Panc1 (cell line): Measurements from ENCODE around the gene KAZN. TPM values are rescaled to one million over a fixed set of nuclear protein-coding genes. Genes with fewer than 3 reads are reported as not detected.

Source experiments
- ATAC-seq: fragments of 200-7000 bp; cut with Tn5 transposase; 2 replicates; pipeline ENCODE4 v1.9.1; 2020; ENCODE audit warnings: mild to moderate bottlenecking, moderate library complexity
- BruUV-seq: library from RNA; stranded (reverse); fragments of 400-500 nt; replicated peaks from 2 replicates; lab custom pipeline; 2021; lab: Mats Ljungman, UMichigan
- CTCF ChIA-PET: fragments of 300-600 bp; sonication (Branson Sonifier 250); formaldehyde crosslinking; loops from one replicate; lab custom pipeline; 2022; ENCODE audit warnings: antibody characterized with exemption; lab: Charles Lee
- POLR2A ChIA-PET: fragments of 300-600 bp; sonication (Branson Sonifier 250); formaldehyde crosslinking; loops from one replicate; lab custom pipeline; 2022; ENCODE audit warnings: antibody characterized with exemption; lab: Charles Lee
- DNase-seq: peaks from one replicate; pipeline ENCODE4 v3.0.0-alpha.2; 2010; ENCODE audit warnings: low read depth, low spot score
- H3K27ac ChIP-seq: 2 replicates; pipeline ENCODE4 v1.5.1; 2011; ENCODE audit warnings: mild to moderate bottlenecking, low read length, inconsistent platforms
- H3K27me3 ChIP-seq: fragments of 200-500 bp; sonication (Bioruptor generic); 2 replicates; pipeline ENCODE4 v1.6.0; 2014; ENCODE audit warnings: low read length, inconsistent platforms; ENCODE audit not compliant: control insufficient read depth, insufficient read depth
- H3K36me3 ChIP-seq: fragments of 200-500 bp; sonication (Bioruptor generic); 2 replicates; pipeline ENCODE4 v1.5.1; 2014; ENCODE audit warnings: inconsistent platforms, mild to moderate bottlenecking, low read length, moderate library complexity; ENCODE audit not compliant: control insufficient read depth, insufficient read depth
- H3K4me1 ChIP-seq: 2 replicates; pipeline ENCODE4 v1.5.1; 2011; ENCODE audit warnings: inconsistent platforms, mild to moderate bottlenecking, low read length, moderate library complexity; ENCODE audit not compliant: control insufficient read depth, insufficient read depth
- H3K4me3 ChIP-seq, 2 experiments: 2 replicates each; pipeline ENCODE4 v1.5.1; 2011 to 2012; ENCODE audit warnings: low read depth in 2 of 2, low read length in 2 of 2, mild to moderate bottlenecking in 2 of 2, inconsistent platforms in 1 of 2, moderate library complexity in 1 of 2
- H3K9me3 ChIP-seq: fragments of 200-500 bp; sonication (Bioruptor generic); 2 replicates; pipeline ENCODE4 v1.5.1; 2014; ENCODE audit warnings: low read depth, mild to moderate bottlenecking, inconsistent platforms, low read length, moderate library complexity; ENCODE audit not compliant: control insufficient read depth, insufficient read depth
- POLR2AphosphoS5 ChIP-seq: IDR thresholded peaks from 2 replicates; pipeline ENCODE4 v1.6.1; 2012; ENCODE audit warnings: mild to moderate bottlenecking, low read depth, low read length, moderate library complexity
- SIN3A ChIP-seq: IDR thresholded peaks from 2 replicates; pipeline ENCODE4 v1.6.1; 2012; ENCODE audit warnings: low read depth, mild to moderate bottlenecking, low read length, moderate library complexity, borderline replicate concordance; ENCODE audit not compliant: insufficient read depth
- TCF7L2 ChIP-seq: IDR thresholded peaks from 2 replicates; pipeline ENCODE4 v1.6.1; 2011; ENCODE audit warnings: mild to moderate bottlenecking, low read depth, low read length, inconsistent platforms
- in situ Hi-C: cut with HindIII; loops from 2 replicates; pipeline ENCODE4 v1.10.0; 2016; ENCODE audit warnings: low sequenced_read_pairs, low pct_unique_long_range_greater_than_20kb
- intact Hi-C: fragments of 100-400 bp; cut with micrococcal nuclease; formaldehyde crosslinking; loops from one replicate; pipeline ENCODE4 v1.10.0; 2022; ENCODE audit not compliant: unreplicated experiment
- total RNA-seq: library from RNA; stranded (reverse); gene quantifications from one replicate; pipeline ENCODE4 v1.2.1, GENCODE V29; 2021; ENCODE audit not compliant: unreplicated experiment
- TF ChIP-seq, protein P1 (sequence below), 2 experiments: IDR thresholded peaks; 2 replicates each; pipeline ENCODE4 v1.6.1; 2011 to 2012; ENCODE audit warnings: low read depth in 2 of 2, control low read depth in 1 of 2, low read length in 1 of 2, mild to moderate bottlenecking in 1 of 2, moderate library complexity in 1 of 2; ENCODE audit not compliant: insufficient read depth in 1 of 2
- TF ChIP-seq, protein P2 (sequence below): fragments of 450-650 bp; IDR thresholded peaks from 2 replicates; pipeline ENCODE4 v1.5.1; 2017; ENCODE audit warnings: mild to moderate bottlenecking

KAZN gene
- total RNA-seq, 1 experiment from 2014 or later: 6.6 TPM

DNA sequence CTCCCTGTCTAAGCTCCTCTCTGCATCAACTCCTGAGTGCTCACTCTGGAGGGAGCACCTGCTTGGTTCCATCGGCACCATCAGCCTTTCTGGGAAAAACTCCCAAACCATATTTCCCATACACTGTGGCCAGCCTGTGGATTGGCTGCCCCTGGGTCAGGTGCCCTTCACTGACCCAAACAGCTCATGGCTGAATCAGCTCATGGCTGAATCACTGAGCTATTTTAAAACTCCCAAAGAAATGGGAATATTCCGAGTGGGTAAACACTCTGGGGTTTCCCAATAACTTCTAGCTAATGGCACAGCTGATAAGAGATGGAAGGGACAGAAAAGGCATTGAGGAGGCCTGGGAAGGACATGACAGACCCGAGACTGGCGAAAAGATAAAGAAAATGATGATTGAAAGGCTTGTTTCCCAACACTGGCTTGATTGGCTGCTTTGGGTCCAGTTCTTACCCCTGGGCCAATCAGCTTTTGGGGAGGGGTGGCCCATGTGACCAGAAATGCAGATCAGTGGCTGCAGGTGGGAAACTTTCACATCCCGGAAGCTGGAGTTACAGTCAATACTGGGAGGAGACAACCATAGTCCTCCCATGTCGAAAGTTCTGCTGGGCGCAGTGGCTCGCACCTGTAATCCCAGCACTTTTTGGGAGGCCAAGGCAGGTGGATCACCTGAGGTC is 37.3 kb upstream of the KAZN start:
- DNase-seq (no peak), ATAC-seq (no peak)
- Histone ChIP-seq H3K9me3 (no peaks in the 10 kb centered on the region), H3K4me1 (no peaks in the 10 kb centered on the region), H3K4me3 (no peak overlapping the region), H3K27me3 (no peaks in the 10 kb centered on the region; the same call in 1 of the 2 replicates), H3K36me3 (no peaks in the 10 kb centered on the region), H3K27ac (no peak overlapping the region)
- ChIA-PET POLR2A (no interaction called here), CTCF (no interaction called here)
- no TSS peak for BruUV-seq
- in situ Hi-C loops (no loop called here), intact Hi-C loops (no loop called here)
- TF ChIP-seq POLR2AphosphoS5: no peak
- TF ChIP-seq TCF7L2: no peak
- TF ChIP-seq, protein P1, sequence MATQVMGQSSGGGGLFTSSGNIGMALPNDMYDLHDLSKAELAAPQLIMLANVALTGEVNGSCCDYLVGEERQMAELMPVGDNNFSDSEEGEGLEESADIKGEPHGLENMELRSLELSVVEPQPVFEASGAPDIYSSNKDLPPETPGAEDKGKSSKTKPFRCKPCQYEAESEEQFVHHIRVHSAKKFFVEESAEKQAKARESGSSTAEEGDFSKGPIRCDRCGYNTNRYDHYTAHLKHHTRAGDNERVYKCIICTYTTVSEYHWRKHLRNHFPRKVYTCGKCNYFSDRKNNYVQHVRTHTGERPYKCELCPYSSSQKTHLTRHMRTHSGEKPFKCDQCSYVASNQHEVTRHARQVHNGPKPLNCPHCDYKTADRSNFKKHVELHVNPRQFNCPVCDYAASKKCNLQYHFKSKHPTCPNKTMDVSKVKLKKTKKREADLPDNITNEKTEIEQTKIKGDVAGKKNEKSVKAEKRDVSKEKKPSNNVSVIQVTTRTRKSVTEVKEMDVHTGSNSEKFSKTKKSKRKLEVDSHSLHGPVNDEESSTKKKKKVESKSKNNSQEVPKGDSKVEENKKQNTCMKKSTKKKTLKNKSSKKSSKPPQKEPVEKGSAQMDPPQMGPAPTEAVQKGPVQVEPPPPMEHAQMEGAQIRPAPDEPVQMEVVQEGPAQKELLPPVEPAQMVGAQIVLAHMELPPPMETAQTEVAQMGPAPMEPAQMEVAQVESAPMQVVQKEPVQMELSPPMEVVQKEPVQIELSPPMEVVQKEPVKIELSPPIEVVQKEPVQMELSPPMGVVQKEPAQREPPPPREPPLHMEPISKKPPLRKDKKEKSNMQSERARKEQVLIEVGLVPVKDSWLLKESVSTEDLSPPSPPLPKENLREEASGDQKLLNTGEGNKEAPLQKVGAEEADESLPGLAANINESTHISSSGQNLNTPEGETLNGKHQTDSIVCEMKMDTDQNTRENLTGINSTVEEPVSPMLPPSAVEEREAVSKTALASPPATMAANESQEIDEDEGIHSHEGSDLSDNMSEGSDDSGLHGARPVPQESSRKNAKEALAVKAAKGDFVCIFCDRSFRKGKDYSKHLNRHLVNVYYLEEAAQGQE (IDR thresholded peaks at IDR 0.05; ENCODE audit: insufficient read depth in 1 of 2, low read depth in 2 of 2, low read length in 1 of 2): no peak
- no peak for TF ChIP-seq SIN3A
- TF ChIP-seq, protein P2, sequence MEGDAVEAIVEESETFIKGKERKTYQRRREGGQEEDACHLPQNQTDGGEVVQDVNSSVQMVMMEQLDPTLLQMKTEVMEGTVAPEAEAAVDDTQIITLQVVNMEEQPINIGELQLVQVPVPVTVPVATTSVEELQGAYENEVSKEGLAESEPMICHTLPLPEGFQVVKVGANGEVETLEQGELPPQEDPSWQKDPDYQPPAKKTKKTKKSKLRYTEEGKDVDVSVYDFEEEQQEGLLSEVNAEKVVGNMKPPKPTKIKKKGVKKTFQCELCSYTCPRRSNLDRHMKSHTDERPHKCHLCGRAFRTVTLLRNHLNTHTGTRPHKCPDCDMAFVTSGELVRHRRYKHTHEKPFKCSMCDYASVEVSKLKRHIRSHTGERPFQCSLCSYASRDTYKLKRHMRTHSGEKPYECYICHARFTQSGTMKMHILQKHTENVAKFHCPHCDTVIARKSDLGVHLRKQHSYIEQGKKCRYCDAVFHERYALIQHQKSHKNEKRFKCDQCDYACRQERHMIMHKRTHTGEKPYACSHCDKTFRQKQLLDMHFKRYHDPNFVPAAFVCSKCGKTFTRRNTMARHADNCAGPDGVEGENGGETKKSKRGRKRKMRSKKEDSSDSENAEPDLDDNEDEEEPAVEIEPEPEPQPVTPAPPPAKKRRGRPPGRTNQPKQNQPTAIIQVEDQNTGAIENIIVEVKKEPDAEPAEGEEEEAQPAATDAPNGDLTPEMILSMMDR: no peak

DNA sequence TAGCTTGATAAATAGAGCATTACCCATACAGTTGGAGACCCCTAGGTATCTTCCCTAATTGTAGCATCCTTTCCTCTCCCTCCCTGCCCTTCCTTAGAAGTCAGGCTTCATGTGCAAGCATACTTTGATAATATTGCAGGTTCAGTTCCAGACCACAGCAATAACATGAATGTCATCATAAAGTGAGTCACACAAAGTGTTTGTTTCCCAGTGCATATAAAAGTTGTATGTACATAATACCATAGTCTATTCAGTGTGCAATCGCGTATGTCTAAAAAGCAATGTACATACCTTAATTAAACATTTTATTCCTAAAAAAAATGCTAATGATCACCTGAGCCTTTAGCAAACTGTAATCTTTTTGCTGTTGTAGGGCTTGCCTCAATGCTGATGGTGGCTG is 33.4 kb upstream of the KAZN start:
- POLR2A ChIA-PET: no interaction called here
- Histone ChIP-seq H3K9me3 (no peaks in the 10 kb centered on the region), H3K4me3 (no peak overlapping the region), H3K27ac (no peak overlapping the region), H3K36me3 (no peaks in the 10 kb centered on the region), H3K27me3 (no peaks in the 10 kb centered on the region), H3K4me1 (no peaks in the 10 kb centered on the region)
- BruUV-seq: no TSS peak
- TF ChIP-seq, protein P2: no peak
- TF ChIP-seq, protein P1 (IDR thresholded peaks at IDR 0.05; ENCODE audit: insufficient read depth in 1 of 2, low read depth in 2 of 2, low read length in 1 of 2): no peak
- no peak for TF ChIP-seq TCF7L2
- CTCF ChIA-PET: no interaction called here
- ATAC-seq: no peak
- intact Hi-C loops (no loop called here), in situ Hi-C loops (no loop called here)
- no peak for DNase-seq
